Progenitor cell of endocrine pancreas (in vitro differentiated cells): ENCODE measurements around the gene ADRA2C. TPM values are rescaled to one million over a fixed set of nuclear protein-coding genes. Genes with fewer than 3 reads are reported as not detected.

Source experiments
- DNase-seq: peaks from one replicate; pipeline ENCODE4 v3.0.0; 2021; ENCODE audit warnings: low spot score; ENCODE audit not compliant: unreplicated experiment
- H3K27ac Mint-ChIP-seq: 2 replicates; pipeline ENCODE4 v1.8.0; 2021; ENCODE audit warnings: mild to moderate bottlenecking, moderate library complexity, mixed read lengths
- H3K27me3 Mint-ChIP-seq: 2 replicates; pipeline ENCODE4 v1.8.0; 2021; ENCODE audit warnings: mixed read lengths
- H3K36me3 Mint-ChIP-seq: 2 replicates; pipeline ENCODE4 v1.8.0; 2022; ENCODE audit warnings: mixed read lengths; ENCODE audit not compliant: insufficient read depth
- H3K4me1 Mint-ChIP-seq: 2 replicates; pipeline ENCODE4 v1.8.0; 2021; ENCODE audit warnings: low read depth, mixed read lengths
- H3K4me3 Mint-ChIP-seq: 2 replicates; pipeline ENCODE4 v1.8.0; 2021; ENCODE audit warnings: low read depth, mild to moderate bottlenecking, moderate library complexity, mixed read lengths
- H3K9me3 Mint-ChIP-seq: 2 replicates; pipeline ENCODE4 v1.8.0; 2021; ENCODE audit warnings: low read depth, mixed read lengths
- CTCF ChIP-seq: fragments of 200-600 bp; sonication (generic); IDR thresholded peaks from one replicate; pipeline ENCODE4 v1.5.0; 2021; ENCODE audit warnings: antibody characterized with exemption, mild to moderate bottlenecking; ENCODE audit not compliant: unreplicated experiment
- total RNA-seq: library from RNA; stranded (reverse); gene quantifications from 2 replicates; pipeline ENCODE4 v1.2.1, GENCODE V29; 2021

The ADRA2C gene
- total RNA-seq, 1 donor from 2014 or later: 3.0 TPM

DNA sequence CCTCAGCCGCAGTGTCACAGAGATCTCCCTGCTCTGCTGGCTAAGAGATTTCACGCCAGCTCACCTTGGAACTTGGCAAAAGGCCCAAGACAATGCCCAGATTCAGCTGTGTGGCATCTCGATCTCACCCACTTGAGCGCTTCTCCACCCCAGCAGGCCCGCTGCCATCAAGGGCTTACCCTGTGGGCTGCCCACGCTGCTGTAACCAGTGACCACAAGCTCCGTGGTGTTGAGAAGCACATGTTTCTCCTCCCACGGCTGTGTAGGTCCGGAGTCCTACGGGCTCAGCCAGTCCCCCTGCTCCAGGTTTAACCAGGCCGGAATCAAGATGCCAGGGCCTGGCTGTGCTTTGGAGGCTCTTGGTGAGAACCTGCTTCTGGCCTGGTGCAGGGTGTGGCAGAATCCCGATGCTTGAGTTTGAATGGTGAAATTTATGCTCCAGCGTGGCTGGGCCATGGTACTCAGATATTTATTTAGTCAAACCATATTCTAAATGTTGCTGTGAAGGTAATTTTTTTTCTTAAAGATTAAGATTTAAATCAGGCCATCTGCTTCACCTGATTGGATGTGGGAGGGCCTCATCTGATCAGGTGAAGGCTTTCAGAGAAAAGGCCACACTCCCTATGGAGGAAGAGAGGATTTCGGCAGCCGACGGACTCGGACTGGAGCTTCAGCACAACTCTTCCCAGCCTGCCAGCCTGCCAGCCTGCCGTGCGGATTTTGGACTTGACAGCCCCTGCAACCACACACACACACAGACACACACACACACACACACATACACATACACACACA is 24.8 kb upstream of the ADRA2C start:
- H3K27ac Mint-ChIP-seq: no peak overlapping the region
- H3K27me3 Mint-ChIP-seq: peaks cover 38% of the 10 kb centered on the region

GRCh38 chr4:3742610-3743009 is 23.6 kb upstream of the ADRA2C start:
- Mint-ChIP-seq H3K27me3 (peaks cover 38% of the 10 kb centered on the region), H3K36me3 (no peaks in the 10 kb centered on the region), H3K27ac (no peak overlapping the region), H3K4me3 (no peak overlapping the region), H3K9me3 (peaks cover 4% of the 10 kb centered on the region), H3K4me1 (peaks cover 17% of the 10 kb centered on the region)
- TF ChIP-seq CTCF: no peak
- DNase-seq: no peak

More for the DNA sequence above, 24.8 kb upstream of the ADRA2C start:
- no peak for TF ChIP-seq CTCF
- DNase-seq: no peak
- no peaks in the 10 kb centered on the region for H3K36me3 Mint-ChIP-seq
- peaks cover 4% of the 10 kb centered on the region for H3K9me3 Mint-ChIP-seq
- peaks cover 17% of the 10 kb centered on the region for H3K4me1 Mint-ChIP-seq
- no peak overlapping the region for H3K4me3 Mint-ChIP-seq

DNA sequence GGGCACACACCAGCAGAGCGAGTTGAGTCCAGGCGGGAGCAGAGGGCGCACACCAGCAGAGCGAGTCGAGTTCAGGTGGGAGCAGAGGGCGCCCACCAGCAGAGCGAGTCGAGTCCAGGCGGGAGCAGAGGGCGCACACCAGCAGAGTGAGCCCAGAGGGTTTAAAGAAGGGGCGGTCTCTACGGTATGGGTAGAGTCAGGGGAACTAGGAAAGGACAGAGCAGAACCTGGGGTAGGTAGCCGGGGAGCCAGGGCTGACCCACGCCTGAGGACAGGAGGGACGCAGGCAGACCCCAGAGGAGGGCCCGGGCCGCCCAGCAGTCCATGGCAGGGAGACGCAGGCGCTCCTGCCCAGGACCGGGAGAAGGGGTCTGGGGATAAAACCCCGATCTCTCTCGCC is 22.0 kb upstream of the ADRA2C start:
- TF ChIP-seq CTCF: no peak
- Mint-ChIP-seq H3K4me1 (peaks cover 17% of the 10 kb centered on the region), H3K36me3 (no peaks in the 10 kb centered on the region), H3K9me3 (peaks cover 4% of the 10 kb centered on the region), H3K4me3 (no peak overlapping the region), H3K27ac (no peak overlapping the region), H3K27me3 (peaks cover 46% of the 10 kb centered on the region)
- no peak for DNase-seq

- Mint-ChIP-seq H3K4me1 (peaks cover 17% of the 10 kb centered on the region), H3K9me3 (peaks cover 4% of the 10 kb centered on the region), H3K36me3 (no peaks in the 10 kb centered on the region), H3K27ac (no peak overlapping the region), H3K27me3 (peaks cover 53% of the 10 kb centered on the region), H3K4me3 (no peak overlapping the region)
- no peak for TF ChIP-seq CTCF
- DNase-seq: no peak
Measured at GRCh38 chr4:3744901-3745300, 21.3 kb upstream of the ADRA2C start.

GRCh38 chr4:3745886-3746656 is 20.1 kb upstream of the ADRA2C start:
- Mint-ChIP-seq H3K9me3 (peaks cover 4% of the 10 kb centered on the region), H3K4me3 (no peak overlapping the region), H3K27me3 (peaks cover 58% of the 10 kb centered on the region), H3K36me3 (no peaks in the 10 kb centered on the region), H3K4me1 (peaks cover 17% of the 10 kb centered on the region), H3K27ac (peak overlapping the region; percentile 19)
- DNase-seq: no peak
- no peak for TF ChIP-seq CTCF
